ENCODE results near the gene ARHGAP29.

Gene ARHGAP29

DNA sequence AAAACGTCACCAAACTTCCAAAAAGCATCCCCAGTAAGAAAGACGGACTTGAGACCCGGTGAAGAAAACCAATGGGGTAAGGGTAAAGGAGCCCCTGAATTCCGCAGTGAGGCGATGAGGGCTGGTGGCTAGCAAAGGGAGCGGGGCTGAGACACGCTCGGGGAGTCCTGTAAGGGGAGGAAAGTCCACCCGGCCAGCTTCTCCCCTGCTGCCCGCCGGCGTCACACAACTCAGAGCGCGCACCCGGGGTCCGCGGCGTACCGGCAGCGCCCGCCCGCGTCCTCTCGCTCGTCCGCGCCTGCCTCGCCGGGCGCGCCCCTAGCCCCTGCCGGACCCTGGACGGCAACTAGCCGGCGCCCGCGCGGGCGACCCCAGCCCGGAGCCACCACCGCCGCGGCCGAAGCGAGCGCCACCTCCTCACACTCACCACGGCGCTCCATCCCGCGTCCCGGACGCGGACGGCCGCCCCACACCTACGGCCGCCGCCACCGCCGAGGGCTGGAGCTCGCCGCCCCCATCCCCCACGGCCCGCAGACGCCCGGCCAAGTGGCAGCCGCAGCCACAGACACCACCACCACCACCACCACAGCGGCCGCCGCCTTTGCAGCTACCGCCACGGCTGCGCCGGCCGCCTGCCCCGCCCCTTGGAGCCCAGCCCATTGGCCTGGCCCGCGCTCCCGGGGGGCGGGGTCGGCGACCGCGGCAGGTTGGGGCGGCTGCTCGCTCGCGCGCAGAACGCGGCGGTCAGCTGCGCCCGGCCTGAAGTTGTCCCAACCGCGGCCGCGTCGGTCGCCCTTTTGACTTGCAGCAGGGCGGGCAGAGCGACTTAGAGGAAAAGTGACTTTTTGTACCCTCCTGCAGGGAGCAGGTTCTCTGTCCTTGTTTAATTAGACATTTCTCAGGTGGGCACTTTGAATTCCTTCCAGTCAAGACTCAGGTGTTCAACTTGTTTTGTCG is 10.0 kb upstream of the ARHGAP29 start:
- Histone ChIP-seq H3K27me3 (ENCODE audit: control insufficient read depth, insufficient read depth, low read length) (peaks cover 58% of the 10 kb centered on the region), H3K9ac (ENCODE audit: low read length) (peak overlapping the region; percentile 67), H3K27ac (ENCODE audit: low read depth, low read length) (no peak overlapping the region), H3K4me1 (ENCODE audit: control insufficient read depth, insufficient read depth, low read length) (0 out of 2 replicates have a peak, but pooled peaks cover 2% of the 10 kb centered on the region), H3K9me3 (ENCODE audit: control insufficient read depth, insufficient read depth, low read depth, low read length) (peaks cover 4% of the 10 kb centered on the region; the same call in 1 of the 2 replicates), H3K4me3 (ENCODE audit: low read depth, low read length) (peak overlapping the region; percentile 75), H3K36me3 (ENCODE audit: control insufficient read depth, insufficient read depth, low read length) (no peaks in the 10 kb centered on the region)

DNA sequence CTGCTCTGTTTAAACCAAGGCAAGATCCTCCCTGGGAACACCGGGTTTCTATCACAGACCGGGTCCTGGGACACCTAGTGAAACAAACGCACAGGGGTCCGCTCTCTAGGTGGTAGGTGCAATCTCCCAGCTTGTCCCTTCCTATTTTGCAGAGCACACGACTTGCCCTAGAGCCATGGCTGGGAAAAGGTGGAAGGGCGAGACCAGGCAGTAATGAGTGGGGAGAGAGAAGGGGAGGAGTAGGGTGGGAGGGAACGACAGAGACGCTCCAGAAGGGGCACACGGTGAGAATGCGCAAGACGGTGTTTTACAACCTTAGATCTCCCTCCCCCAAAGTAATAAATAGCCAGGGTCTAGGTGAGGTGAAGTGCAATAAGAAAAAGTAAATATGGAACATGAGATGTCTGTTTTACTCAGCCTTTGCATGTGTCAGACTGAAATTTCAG is 9.3 kb upstream of the ARHGAP29 start:
- peak overlapping the region; percentile 75 for H3K4me3 ChIP-seq (ENCODE audit: low read depth, low read length)
- peaks cover 52% of the 10 kb centered on the region for H3K27me3 ChIP-seq (ENCODE audit: control insufficient read depth, insufficient read depth, low read length)
- H3K9ac ChIP-seq (ENCODE audit: low read length): peak overlapping the region; percentile 67
- H3K4me1 ChIP-seq (ENCODE audit: control insufficient read depth, insufficient read depth, low read length): 0 out of 2 replicates have a peak, but pooled peaks cover 2% of the 10 kb centered on the region
- no peak overlapping the region for H3K27ac ChIP-seq (ENCODE audit: low read depth, low read length)
- no peaks in the 10 kb centered on the region for H3K36me3 ChIP-seq (ENCODE audit: control insufficient read depth, insufficient read depth, low read length)
- H3K9me3 ChIP-seq (ENCODE audit: control insufficient read depth, insufficient read depth, low read depth, low read length): peaks cover 5% of the 10 kb centered on the region; the same call in 1 of the 2 replicates

DNA sequence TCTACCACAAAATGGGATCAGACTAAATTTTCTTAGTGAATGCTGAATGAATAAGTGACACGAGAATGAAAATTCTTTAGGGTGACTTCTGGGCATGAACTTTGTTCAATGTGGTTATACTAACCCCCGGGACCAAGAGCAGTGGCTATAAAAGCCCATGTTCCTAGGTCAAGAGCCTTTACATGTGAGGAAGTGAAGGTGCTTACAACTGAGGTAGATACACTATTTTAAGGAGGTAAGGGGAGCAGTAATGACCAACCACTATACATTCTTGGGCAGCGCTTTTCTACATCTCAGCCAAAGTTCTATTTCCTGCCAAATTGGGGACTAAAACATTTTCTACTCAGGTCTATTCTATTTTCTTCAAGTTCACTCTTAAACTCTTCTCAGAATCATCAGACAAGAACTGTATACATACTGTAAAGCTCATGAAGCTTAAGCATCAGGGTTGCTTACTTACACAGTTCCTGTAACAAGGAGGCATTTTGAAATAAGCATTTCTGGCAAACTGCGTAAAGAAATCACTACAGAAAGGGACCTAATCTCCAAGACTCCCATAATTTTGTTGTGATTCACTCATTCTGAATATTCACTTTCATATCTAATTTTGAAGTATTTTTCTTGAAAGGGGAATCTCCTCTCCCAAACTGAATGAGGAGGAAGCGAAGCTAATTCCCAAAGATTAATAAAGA is 8.5 kb upstream of the ARHGAP29 start:
- Histone ChIP-seq H3K36me3 (ENCODE audit: control insufficient read depth, insufficient read depth, low read length) (no peaks in the 10 kb centered on the region), H3K27ac (ENCODE audit: low read depth, low read length) (no peak overlapping the region), H3K4me1 (ENCODE audit: control insufficient read depth, insufficient read depth, low read length) (0 out of 2 replicates have a peak, but pooled peaks cover 2% of the 10 kb centered on the region), H3K4me3 (ENCODE audit: low read depth, low read length) (peak overlapping the region; percentile 75; the same call in 1 of the 2 replicates), H3K9ac (ENCODE audit: low read length) (no peak overlapping the region), H3K9me3 (ENCODE audit: control insufficient read depth, insufficient read depth, low read depth, low read length) (peaks cover 6% of the 10 kb centered on the region; the same call in 1 of the 2 replicates), H3K27me3 (ENCODE audit: control insufficient read depth, insufficient read depth, low read length) (peaks cover 52% of the 10 kb centered on the region)

DNA sequence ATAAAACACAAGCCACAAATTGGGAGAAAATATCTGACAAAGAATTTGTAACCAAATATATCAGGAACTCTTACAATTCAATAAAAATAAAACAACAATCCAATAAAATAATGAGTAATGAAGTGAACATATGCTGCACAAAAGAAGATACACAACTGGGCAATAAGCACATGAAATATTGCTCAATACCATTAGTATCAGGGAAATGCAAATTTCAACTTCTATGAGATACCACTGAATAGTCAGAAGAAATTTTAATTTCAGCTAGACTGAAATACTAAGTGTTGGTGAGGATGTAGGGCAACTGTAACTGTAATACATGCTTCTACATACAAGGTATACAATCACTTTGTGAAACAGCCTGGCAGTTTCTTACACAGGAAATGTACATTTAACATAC is 7.4 kb upstream of the ARHGAP29 start:
- Histone ChIP-seq H3K9me3 (ENCODE audit: control insufficient read depth, insufficient read depth, low read depth, low read length) (peaks cover 6% of the 10 kb centered on the region; the same call in 1 of the 2 replicates), H3K27me3 (ENCODE audit: control insufficient read depth, insufficient read depth, low read length) (peaks cover 47% of the 10 kb centered on the region), H3K4me1 (ENCODE audit: control insufficient read depth, insufficient read depth, low read length) (0 out of 2 replicates have a peak, but pooled peaks cover 2% of the 10 kb centered on the region), H3K9ac (ENCODE audit: low read length) (no peak overlapping the region), H3K27ac (ENCODE audit: low read depth, low read length) (no peak overlapping the region), H3K4me3 (ENCODE audit: low read depth, low read length) (no peak overlapping the region), H3K36me3 (ENCODE audit: control insufficient read depth, insufficient read depth, low read length) (no peaks in the 10 kb centered on the region)

DNA sequence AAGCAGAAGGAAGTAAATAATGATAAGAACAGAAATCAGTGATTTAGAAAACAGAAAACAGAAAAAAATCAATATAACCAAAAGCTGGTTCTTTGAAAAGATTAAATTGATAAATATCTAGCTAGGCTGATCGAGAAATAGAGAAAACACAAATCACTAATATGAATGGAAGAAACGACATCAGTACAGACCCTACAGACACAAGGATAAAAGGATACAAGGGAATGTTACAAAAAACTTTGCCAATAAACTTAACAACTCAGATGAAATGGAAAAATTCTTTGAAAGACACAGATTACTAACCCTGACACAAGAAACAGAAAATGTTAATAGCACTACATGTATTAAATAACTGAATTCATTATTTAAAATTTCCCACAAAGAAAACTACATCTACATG is 6.3 kb upstream of the ARHGAP29 start:
- H3K9me3 ChIP-seq (ENCODE audit: control insufficient read depth, insufficient read depth, low read depth, low read length): peaks cover 6% of the 10 kb centered on the region; the same call in 1 of the 2 replicates
- no peak overlapping the region for H3K9ac ChIP-seq (ENCODE audit: low read length)
- no peak overlapping the region for H3K27ac ChIP-seq (ENCODE audit: low read depth, low read length)
- no peaks in the 10 kb centered on the region for H3K36me3 ChIP-seq (ENCODE audit: control insufficient read depth, insufficient read depth, low read length)
- H3K4me1 ChIP-seq (ENCODE audit: control insufficient read depth, insufficient read depth, low read length): 0 out of 2 replicates have a peak, but pooled peaks cover 2% of the 10 kb centered on the region
- H3K27me3 ChIP-seq (ENCODE audit: control insufficient read depth, insufficient read depth, low read length): peaks cover 48% of the 10 kb centered on the region
- no peak overlapping the region for H3K4me3 ChIP-seq (ENCODE audit: low read depth, low read length)

DNA sequence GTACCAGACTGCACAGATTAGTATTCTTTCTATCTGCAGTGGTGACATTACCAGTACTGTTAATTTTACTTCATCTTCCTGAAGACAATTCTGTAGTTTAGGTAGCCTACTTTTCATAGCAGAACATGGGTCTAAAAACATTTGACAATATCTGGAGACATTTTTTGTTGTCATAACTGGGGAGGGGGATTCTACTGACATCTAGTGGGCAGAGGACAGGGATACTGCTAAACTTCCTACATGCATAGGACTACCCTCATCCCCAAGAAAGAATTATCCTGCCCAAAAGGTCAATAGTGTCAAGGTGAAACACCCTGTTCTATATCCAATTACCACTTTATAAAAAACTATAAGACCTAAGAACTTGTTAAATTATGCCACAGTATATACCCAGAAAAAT is 3.4 kb upstream of the ARHGAP29 start:
- Histone ChIP-seq H3K4me3 (ENCODE audit: low read depth, low read length) (no peak overlapping the region), H3K9ac (ENCODE audit: low read length) (no peak overlapping the region), H3K9me3 (ENCODE audit: control insufficient read depth, insufficient read depth, low read depth, low read length) (peaks cover 6% of the 10 kb centered on the region; the same call in 1 of the 2 replicates), H3K27me3 (ENCODE audit: control insufficient read depth, insufficient read depth, low read length) (peaks cover 47% of the 10 kb centered on the region), H3K27ac (ENCODE audit: low read depth, low read length) (no peak overlapping the region), H3K4me1 (ENCODE audit: control insufficient read depth, insufficient read depth, low read length) (peaks cover 5% of the 10 kb centered on the region), H3K36me3 (ENCODE audit: control insufficient read depth, insufficient read depth, low read length) (no peaks in the 10 kb centered on the region)

DNA sequence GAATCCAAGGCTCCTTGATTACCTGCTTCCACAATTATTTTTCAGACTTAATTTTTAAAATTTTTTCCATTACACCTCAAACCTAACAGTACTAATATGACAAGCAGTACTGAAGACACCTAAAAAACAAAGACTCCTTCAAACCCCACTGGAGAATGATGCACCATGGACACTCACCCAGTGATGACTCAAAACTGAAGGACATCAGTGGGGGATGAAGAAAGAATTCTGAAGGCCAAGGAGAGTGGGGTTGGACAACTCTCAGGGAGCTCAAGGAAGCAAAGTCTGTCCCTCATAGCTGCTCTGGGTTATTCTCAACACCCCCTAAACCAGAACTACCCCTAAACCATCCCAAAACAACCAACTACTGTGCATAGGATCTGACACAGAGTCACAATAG is 2.4 kb upstream of the ARHGAP29 start:
- H3K27ac ChIP-seq (ENCODE audit: low read depth, low read length): no peak overlapping the region
- no peak overlapping the region for H3K4me3 ChIP-seq (ENCODE audit: low read depth, low read length)
- no peaks in the 10 kb centered on the region for H3K36me3 ChIP-seq (ENCODE audit: control insufficient read depth, insufficient read depth, low read length)
- peaks cover 6% of the 10 kb centered on the region; the same call in 1 of the 2 replicates for H3K9me3 ChIP-seq (ENCODE audit: control insufficient read depth, insufficient read depth, low read depth, low read length)
- no peak overlapping the region for H3K9ac ChIP-seq (ENCODE audit: low read length)
- peaks cover 5% of the 10 kb centered on the region for H3K4me1 ChIP-seq (ENCODE audit: control insufficient read depth, insufficient read depth, low read length)
- peaks cover 46% of the 10 kb centered on the region for H3K27me3 ChIP-seq (ENCODE audit: control insufficient read depth, insufficient read depth, low read length)

DNA sequence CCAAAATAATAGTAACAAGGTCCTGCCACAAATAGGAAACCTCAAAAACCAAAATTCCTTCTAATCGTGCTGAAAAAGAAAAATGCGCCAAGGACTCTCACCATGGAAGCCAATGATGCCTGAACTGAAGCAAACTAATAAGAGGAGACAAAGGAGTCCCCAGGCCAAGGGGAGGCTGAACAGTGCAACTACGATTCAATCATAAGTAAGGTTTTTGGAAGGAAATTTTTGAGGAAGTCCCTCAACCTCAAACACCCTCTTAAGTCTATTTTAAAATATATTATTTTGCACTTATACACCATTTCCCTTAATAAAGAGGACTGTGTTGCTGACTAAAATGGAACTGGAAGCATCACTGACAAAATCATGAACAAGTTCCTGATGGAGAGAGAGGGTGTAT is 1.7 kb upstream of the ARHGAP29 start:
- Histone ChIP-seq H3K27ac (ENCODE audit: low read depth, low read length) (no peak overlapping the region), H3K27me3 (ENCODE audit: control insufficient read depth, insufficient read depth, low read length) (peaks cover 45% of the 10 kb centered on the region), H3K9ac (ENCODE audit: low read length) (no peak overlapping the region), H3K4me3 (ENCODE audit: low read depth, low read length) (no peak overlapping the region), H3K9me3 (ENCODE audit: control insufficient read depth, insufficient read depth, low read depth, low read length) (peaks cover 6% of the 10 kb centered on the region; the same call in 1 of the 2 replicates), H3K4me1 (ENCODE audit: control insufficient read depth, insufficient read depth, low read length) (peaks cover 5% of the 10 kb centered on the region), H3K36me3 (ENCODE audit: control insufficient read depth, insufficient read depth, low read length) (no peaks in the 10 kb centered on the region)

DNA sequence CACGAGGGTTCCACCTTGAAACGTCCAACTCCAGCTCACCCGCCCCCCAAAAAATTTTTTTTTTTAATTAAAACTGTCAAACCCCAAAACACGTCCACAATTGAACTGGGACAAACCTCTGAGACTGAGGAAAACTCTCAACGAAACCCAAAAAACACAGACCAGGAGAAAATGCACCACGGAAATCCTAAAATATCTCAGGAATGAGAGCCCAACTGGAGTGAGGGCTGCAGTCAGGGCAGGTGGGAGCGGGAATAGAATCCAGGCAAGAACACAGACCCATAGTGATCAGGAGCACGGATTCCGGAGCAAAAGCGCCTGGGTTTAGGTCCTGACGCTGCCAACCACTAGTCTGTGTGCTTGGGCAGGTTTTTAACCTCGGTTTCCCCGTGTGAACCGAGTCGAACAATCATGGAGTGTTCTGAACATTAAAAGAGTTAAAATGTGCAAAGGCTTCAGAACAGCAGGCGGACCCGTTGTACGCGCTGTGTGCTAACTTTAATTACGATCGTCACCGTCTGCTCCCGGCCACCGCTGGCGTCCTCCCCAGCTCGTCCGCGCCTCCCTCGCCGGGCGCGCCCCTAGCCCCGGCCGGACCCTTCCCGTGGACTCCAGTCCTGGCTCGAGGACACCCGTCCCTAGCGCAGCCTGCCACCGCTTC is 624 bp downstream of the ARHGAP29 start:
- peak overlapping the region; percentile 86 for H3K9ac ChIP-seq (ENCODE audit: low read length)
- H3K27ac ChIP-seq (ENCODE audit: low read depth, low read length): no peak overlapping the region; the same call in 1 of the 2 replicates
- no peaks in the 10 kb centered on the region for H3K36me3 ChIP-seq (ENCODE audit: control insufficient read depth, insufficient read depth, low read length)
- peak overlapping the region; percentile 96 for H3K4me3 ChIP-seq (ENCODE audit: low read depth, low read length)
- H3K9me3 ChIP-seq (ENCODE audit: control insufficient read depth, insufficient read depth, low read depth, low read length): 0 out of 2 replicates have a peak, but pooled peaks cover under 1% of the 10 kb centered on the region
- H3K4me1 ChIP-seq (ENCODE audit: control insufficient read depth, insufficient read depth, low read length): peaks cover 15% of the 10 kb centered on the region
- H3K27me3 ChIP-seq (ENCODE audit: control insufficient read depth, insufficient read depth, low read length): peaks cover 45% of the 10 kb centered on the region

DNA sequence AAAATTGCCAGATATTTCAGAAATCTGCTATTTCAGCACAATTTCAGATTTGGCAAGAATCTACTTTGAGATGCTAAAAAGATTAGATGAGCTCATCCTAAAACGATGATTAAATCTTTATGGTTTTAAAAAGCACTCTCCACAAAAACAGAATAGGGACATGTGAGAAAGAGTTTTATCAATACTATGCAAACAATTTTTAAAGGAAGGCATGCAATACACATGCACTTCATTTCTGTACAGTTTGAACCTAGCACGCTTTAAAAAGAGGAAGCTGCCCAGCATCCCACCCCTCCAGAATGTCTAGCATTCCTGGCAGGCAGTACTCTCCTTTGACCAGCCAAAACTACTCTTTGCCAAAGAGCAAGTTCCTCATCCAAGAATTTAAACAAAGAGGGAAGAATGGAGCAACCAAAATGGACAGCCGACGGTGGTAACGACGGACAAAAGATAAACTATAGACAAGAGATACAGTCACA is 1.3 kb downstream of the ARHGAP29 start:
- Histone ChIP-seq H3K4me1 (ENCODE audit: control insufficient read depth, insufficient read depth, low read length) (peaks cover 15% of the 10 kb centered on the region), H3K9me3 (ENCODE audit: control insufficient read depth, insufficient read depth, low read depth, low read length) (no peaks in the 10 kb centered on the region), H3K27ac (ENCODE audit: low read depth, low read length) (no peak overlapping the region), H3K9ac (ENCODE audit: low read length) (no peak overlapping the region), H3K4me3 (ENCODE audit: low read depth, low read length) (peak overlapping the region; percentile 96), H3K27me3 (ENCODE audit: control insufficient read depth, insufficient read depth, low read length) (peaks cover 45% of the 10 kb centered on the region), H3K36me3 (ENCODE audit: control insufficient read depth, insufficient read depth, low read length) (no peaks in the 10 kb centered on the region)
